ENCODE data around the gene MR1.

Gene MR1

DNA sequence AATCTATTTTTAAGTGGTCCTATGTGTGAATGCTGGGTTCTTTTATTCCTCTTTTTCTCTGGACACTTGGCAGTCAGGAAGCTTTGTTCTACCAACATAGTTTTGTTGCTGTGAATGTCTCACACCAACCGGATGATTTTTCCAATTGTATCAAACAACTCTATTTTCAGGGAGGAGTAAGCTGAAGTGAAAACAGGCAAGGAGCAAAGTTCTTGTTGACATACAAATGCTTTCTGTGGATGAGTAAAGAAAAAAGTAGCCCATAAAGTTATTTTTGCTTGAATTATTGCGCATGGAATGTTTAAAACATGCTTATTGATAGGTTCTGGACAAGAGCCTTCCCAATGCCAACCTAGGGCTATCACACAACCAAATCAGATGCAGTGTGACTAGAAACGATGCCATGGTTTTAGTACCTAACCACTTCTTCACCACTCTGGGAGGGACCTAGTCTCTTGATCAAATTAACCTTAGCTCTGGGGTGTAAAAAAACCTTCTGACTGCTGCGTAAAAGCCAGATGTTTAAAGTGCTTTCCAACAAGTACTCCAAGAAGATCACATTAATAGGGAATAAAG is 59.2 kb downstream of the MR1 start:
- TF ChIP-seq, protein P1, sequence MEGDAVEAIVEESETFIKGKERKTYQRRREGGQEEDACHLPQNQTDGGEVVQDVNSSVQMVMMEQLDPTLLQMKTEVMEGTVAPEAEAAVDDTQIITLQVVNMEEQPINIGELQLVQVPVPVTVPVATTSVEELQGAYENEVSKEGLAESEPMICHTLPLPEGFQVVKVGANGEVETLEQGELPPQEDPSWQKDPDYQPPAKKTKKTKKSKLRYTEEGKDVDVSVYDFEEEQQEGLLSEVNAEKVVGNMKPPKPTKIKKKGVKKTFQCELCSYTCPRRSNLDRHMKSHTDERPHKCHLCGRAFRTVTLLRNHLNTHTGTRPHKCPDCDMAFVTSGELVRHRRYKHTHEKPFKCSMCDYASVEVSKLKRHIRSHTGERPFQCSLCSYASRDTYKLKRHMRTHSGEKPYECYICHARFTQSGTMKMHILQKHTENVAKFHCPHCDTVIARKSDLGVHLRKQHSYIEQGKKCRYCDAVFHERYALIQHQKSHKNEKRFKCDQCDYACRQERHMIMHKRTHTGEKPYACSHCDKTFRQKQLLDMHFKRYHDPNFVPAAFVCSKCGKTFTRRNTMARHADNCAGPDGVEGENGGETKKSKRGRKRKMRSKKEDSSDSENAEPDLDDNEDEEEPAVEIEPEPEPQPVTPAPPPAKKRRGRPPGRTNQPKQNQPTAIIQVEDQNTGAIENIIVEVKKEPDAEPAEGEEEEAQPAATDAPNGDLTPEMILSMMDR (IDR thresholded peaks at IDR 0.05; ENCODE audit: low read depth, low read length, missing control alignments): no peak
- no peak for DNase-seq (ENCODE audit: low read depth)
- H3K4me3 ChIP-seq (ENCODE audit: low read depth, low read length): peak overlapping the region; percentile 7
- in situ Hi-C loops (cut with HindIII; ENCODE audit: low sequenced_read_pairs): loop anchor here (5.0 kb wide), 4 partner anchors 34 to 101 kb away; no protein-coding TSS in a partner anchor

DNA sequence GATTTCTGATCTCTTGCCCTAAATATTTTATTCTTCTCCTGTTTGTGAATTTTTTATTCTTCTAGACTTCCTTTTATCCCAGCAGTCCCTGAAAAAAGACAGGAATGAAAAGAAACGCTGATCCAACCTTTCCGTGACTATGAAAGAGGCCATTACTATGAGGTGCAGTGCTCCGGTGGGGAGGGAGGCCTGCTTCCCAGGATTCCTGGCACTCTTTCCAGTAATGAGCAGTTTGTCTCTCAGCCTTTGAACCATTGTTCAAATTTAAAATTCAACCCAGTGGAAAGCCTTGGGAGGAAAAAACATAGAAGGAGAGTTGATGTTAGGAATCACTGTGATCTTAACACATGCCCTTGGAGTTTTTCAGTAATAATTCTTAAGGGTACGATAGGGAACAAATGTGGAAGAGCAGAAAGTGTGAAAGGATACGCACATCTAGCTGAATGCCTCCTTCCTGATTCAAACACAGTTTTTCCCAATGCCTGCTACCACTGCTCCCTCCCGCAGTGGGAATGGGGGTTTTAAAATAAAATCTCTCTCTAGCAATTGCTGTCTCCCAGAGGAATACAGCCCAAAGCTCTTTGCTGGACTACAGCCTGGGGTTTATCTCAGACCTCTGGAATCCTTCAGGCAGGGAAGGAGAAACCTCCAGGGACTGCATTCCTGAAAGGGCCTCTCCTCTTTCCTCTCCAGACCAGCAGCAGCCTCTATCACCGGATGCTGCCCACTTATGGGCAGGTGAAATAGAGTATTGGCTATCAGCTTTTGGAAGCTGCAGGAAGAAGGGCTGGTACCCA is 60.8 kb downstream of the MR1 start:
- in situ Hi-C loops (cut with HindIII; ENCODE audit: low sequenced_read_pairs): loop anchor here (5.0 kb wide), 4 partner anchors 33 to 102 kb away; no protein-coding TSS in a partner anchor
- TF ChIP-seq, protein P1 (IDR thresholded peaks at IDR 0.05; ENCODE audit: low read depth, low read length, missing control alignments): no peak
- DNase-seq (ENCODE audit: low read depth): peak; percentile 87
- no peak overlapping the region for H3K4me3 ChIP-seq (ENCODE audit: low read depth, low read length)

DNA sequence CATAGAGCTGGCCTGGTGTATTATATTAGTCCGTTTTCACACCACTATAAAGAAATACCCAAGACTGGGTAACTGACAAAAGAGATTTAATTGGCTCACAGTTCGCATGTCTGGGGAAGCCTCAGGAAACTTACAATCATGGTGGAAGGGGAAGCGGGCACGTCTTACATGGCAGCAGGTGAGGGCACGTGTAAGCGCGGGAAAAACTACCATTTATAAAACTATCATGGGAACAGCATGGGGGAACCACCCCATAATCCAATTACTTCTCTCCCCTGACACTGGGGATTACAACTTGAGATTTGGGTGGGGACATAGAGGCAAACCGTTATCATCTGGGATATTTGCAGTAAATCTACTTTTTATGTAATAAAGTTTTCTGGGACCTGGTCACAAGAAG is 61.5 kb downstream of the MR1 start:
- TF ChIP-seq, protein P1 (IDR thresholded peaks at IDR 0.05; ENCODE audit: low read depth, low read length, missing control alignments): no peak
- in situ Hi-C loops (cut with HindIII; ENCODE audit: low sequenced_read_pairs): no loop called here
- no peak for DNase-seq (ENCODE audit: low read depth)
- no peak overlapping the region for H3K4me3 ChIP-seq (ENCODE audit: low read depth, low read length)

DNA sequence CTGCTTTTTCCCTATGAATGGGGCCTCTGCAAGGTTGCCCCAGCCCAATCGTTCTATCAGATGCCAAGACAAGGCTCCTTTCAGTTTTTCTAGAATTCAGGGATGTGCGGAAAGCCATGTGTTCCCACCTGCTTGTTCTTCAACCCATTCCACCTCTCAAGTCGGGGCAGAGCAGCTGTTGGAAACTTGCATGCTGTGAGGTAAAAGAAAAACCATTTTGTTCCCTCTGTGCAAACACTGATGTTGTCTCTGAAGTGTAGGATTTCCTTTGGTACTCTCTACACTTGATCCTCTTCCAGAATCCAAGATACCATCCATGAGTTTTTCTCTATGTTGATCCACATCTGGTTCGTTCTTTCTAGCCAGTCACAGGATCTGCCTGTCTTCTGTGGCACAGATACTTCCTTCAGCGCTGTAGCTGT is 62.0 kb downstream of the MR1 start:
- TF ChIP-seq, protein P1 (IDR thresholded peaks at IDR 0.05; ENCODE audit: low read depth, low read length, missing control alignments): no peak
- in situ Hi-C loops (cut with HindIII; ENCODE audit: low sequenced_read_pairs): no loop called here
- no peak overlapping the region for H3K4me3 ChIP-seq (ENCODE audit: low read depth, low read length)
- no peak for DNase-seq (ENCODE audit: low read depth)

DNA sequence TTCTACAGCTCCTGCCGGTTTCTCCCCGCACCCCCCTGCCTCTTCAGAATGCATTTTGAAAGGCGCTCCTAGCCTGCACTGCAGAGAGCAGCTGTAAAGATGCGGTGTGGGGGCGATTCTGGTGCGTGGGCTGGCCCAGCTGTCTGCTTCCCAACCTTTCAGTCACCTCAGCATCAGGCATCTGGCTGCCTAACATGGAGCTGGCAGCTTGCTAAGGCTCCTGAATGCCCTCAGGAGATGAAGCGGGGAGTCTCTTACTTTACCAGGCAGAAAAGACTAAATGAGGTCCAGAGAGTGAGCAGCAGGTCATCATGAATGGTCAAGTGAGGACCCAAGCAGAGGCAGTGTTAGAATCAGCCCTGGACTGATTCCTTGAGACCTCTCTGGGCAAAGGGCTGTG is 63.5 kb downstream of the MR1 start:
- TF ChIP-seq, protein P1 (IDR thresholded peaks at IDR 0.05; ENCODE audit: low read depth, low read length, missing control alignments): no peak
- H3K4me3 ChIP-seq (ENCODE audit: low read depth, low read length): no peak overlapping the region
- in situ Hi-C loops (cut with HindIII; ENCODE audit: low sequenced_read_pairs): no loop called here
- DNase-seq (ENCODE audit: low read depth): no peak

DNA sequence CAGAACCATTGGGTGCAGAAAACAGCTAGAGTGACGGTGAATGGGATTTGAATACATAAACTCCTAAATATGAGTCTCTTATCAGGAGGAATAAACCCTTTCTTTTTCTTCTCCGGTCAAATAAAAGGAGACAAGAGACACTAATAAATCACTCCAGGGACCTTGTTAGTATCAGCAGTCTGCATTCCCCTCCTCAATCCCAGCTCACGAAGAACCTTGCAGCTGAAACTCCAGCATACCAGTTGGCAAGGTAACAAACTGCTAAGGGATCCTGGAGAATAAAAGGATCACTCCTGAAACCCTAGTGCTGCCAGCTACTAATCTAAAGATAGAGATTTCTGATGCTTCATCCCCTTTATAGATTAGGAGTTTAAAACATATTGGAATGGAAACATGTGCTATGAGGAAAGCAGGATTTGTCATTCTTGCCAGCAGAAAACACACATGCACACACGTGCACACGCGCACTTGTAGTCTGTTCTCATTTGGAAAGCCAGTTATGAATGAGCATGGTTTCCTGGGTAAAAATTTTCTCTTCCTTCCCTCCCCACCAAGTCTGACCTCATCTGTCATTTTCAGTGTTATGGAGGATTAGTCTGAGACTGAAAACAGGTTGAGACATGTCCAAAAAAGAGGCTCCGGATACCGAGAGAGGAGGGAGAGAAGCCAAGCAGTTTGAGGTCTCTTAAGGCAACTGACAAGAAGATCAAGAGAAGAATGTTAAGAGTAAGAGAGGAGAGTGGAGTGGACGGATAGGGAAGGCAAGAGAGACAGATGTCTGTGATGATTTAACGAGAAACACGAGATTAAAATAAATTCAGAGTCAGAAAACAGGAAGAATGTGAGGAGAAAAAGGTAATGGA is 65.6 kb downstream of the MR1 start:
- H3K4me3 ChIP-seq (ENCODE audit: low read depth, low read length): no peak overlapping the region
- TF ChIP-seq, protein P1 (IDR thresholded peaks at IDR 0.05; ENCODE audit: low read depth, low read length, missing control alignments): no peak
- in situ Hi-C loops (cut with HindIII; ENCODE audit: low sequenced_read_pairs): no loop called here
- DNase-seq (ENCODE audit: low read depth): no peak

All from astrocyte of the cerebellum (primary cell).